HEK293 (cell line): ENCODE results near the gene CAND2.

Experiments
- CTCF ChIA-PET: fragments of 350-600 bp; formaldehyde crosslinking; extraction: SDS; loops from one replicate; lab custom pipeline; 2021; ENCODE audit warnings: antibody characterized with exemption; lab: Yijun Ruan, JAX
- POLR2A ChIA-PET: fragments of 300-600 bp; formaldehyde crosslinking; extraction: SDS; loops from one replicate; lab custom pipeline; 2020; ENCODE audit warnings: antibody characterized with exemption, inconsistent platforms; lab: Yijun Ruan, JAX
- H3K27ac ChIP-seq: fragments of 200-500 bp; sonication (Bioruptor generic); 2 replicates; pipeline ENCODE4 v1.5.1; 2014; ENCODE audit warnings: low read depth, low read length, control low read depth, inconsistent platforms; ENCODE audit errors: extremely low read depth
- H3K36me3 ChIP-seq, 2 experiments: fragments of 200-500 bp in 1 of 2; sonication (Bioruptor generic) in 1 of 2; 1 replicate in 1 of 2; 2 replicates in 1 of 2; pipeline ENCODE4 v1.5.1; 2014 to 2017; ENCODE audit warnings: inconsistent platforms in 2 of 2, low read length in 2 of 2; ENCODE audit not compliant: control insufficient read depth in 2 of 2, insufficient read depth in 1 of 2
- H3K4me1 ChIP-seq: fragments of 200-500 bp; sonication (Bioruptor generic); 2 replicates; pipeline ENCODE4 v1.5.1; 2014; ENCODE audit warnings: mild to moderate bottlenecking, low read length, inconsistent platforms; ENCODE audit not compliant: control insufficient read depth, insufficient read depth
- H3K4me3 ChIP-seq: 2 replicates; pipeline ENCODE4 v1.5.1; 2011; ENCODE audit warnings: low read depth, mild to moderate bottlenecking, control low read depth, low read length, moderate library complexity
- H3K9me3 ChIP-seq: fragments of 200-500 bp; sonication (Bioruptor generic); 2 replicates; pipeline ENCODE4 v1.5.1; 2014; ENCODE audit warnings: low read depth, low read length, inconsistent platforms; ENCODE audit not compliant: control insufficient read depth, insufficient read depth
- BCL11A ChIP-seq: fragments of 450-650 bp; formaldehyde crosslinking; IDR thresholded peaks from 2 replicates; pipeline ENCODE4 v1.5.1; 2016; ENCODE audit warnings: low read depth, missing biosample characterization, missing genetic modification characterization
- BCL6B ChIP-seq: fragments of 450-650 bp; formaldehyde crosslinking; IDR thresholded peaks from 2 replicates; pipeline ENCODE4 v1.5.1; 2017; ENCODE audit warnings: missing biosample characterization, missing genetic modification characterization
- CTCF ChIP-seq: fragments of 450-650 bp; formaldehyde crosslinking; IDR thresholded peaks from 2 replicates; pipeline ENCODE4 v1.5.1; 2016; ENCODE audit warnings: missing biosample characterization, missing genetic modification characterization
- GLIS2 ChIP-seq: fragments of 450-650 bp; formaldehyde crosslinking; IDR thresholded peaks from 2 replicates; pipeline ENCODE4 v1.5.1; 2016; ENCODE audit warnings: missing biosample characterization, missing genetic modification characterization
- KLF1 ChIP-seq: fragments of 450-650 bp; formaldehyde crosslinking; IDR thresholded peaks from 2 replicates; pipeline ENCODE4 v1.5.1; 2016; ENCODE audit warnings: missing biosample characterization, missing genetic modification characterization
- PRDM1 ChIP-seq: fragments of 450-650 bp; formaldehyde crosslinking; IDR thresholded peaks from 2 replicates; pipeline ENCODE4; 2016; ENCODE audit warnings: missing biosample characterization, missing genetic modification characterization
- RBAK ChIP-seq: fragments of 450-650 bp; formaldehyde crosslinking; IDR thresholded peaks from 2 replicates; pipeline ENCODE4 v1.5.1; 2016; ENCODE audit warnings: missing biosample characterization, missing genetic modification characterization
- SCRT2 ChIP-seq: fragments of 450-650 bp; formaldehyde crosslinking; IDR thresholded peaks from 2 replicates; pipeline ENCODE4 v1.5.1; 2016; ENCODE audit warnings: missing biosample characterization, missing genetic modification characterization
- ZBTB11 ChIP-seq: fragments of 450-650 bp; formaldehyde crosslinking; conservative IDR thresholded peaks from 2 replicates; pipeline ENCODE4 v1.5.1; 2016; ENCODE audit warnings: low read depth, missing biosample characterization, missing genetic modification characterization
- ZBTB17 ChIP-seq: fragments of 450-650 bp; formaldehyde crosslinking; IDR thresholded peaks from 2 replicates; pipeline ENCODE4 v1.5.1; 2016; ENCODE audit warnings: missing biosample characterization, missing genetic modification characterization
- ZBTB21 ChIP-seq: fragments of 450-650 bp; formaldehyde crosslinking; IDR thresholded peaks from 2 replicates; pipeline ENCODE4 v1.5.1; 2017; ENCODE audit warnings: missing biosample characterization, missing genetic modification characterization
- ZBTB44 ChIP-seq: fragments of 450-650 bp; IDR thresholded peaks from 2 replicates; pipeline ENCODE4 v1.5.1; 2018; ENCODE audit warnings: missing biosample characterization, mild to moderate bottlenecking, missing genetic modification characterization
- ZBTB48 ChIP-seq: fragments of 450-650 bp; formaldehyde crosslinking; IDR thresholded peaks from 2 replicates; pipeline ENCODE4 v1.5.1; 2016; ENCODE audit warnings: missing biosample characterization, missing genetic modification characterization
- ZBTB6 ChIP-seq: fragments of 450-650 bp; formaldehyde crosslinking; IDR thresholded peaks from 2 replicates; pipeline ENCODE4 v1.5.1; 2017; ENCODE audit warnings: missing biosample characterization, missing genetic modification characterization
- ZFP69B ChIP-seq: fragments of 450-650 bp; formaldehyde crosslinking; IDR thresholded peaks from 2 replicates; pipeline ENCODE4 v1.5.1; 2016; ENCODE audit warnings: missing biosample characterization, missing genetic modification characterization
- ZIC2 ChIP-seq: fragments of 450-650 bp; formaldehyde crosslinking; IDR thresholded peaks from 2 replicates; pipeline ENCODE4 v1.5.1; 2016; ENCODE audit warnings: missing biosample characterization, missing genetic modification characterization
- ZNF114 ChIP-seq: fragments of 450-650 bp; formaldehyde crosslinking; IDR thresholded peaks from 2 replicates; pipeline ENCODE4 v1.5.0; 2017; ENCODE audit warnings: missing biosample characterization, missing genetic modification characterization
- ZNF280C ChIP-seq: fragments of 450-650 bp; formaldehyde crosslinking; IDR thresholded peaks from 2 replicates; pipeline ENCODE4 v1.5.1; 2016; ENCODE audit warnings: missing biosample characterization, missing genetic modification characterization
- ZNF335 ChIP-seq: fragments of 450-650 bp; formaldehyde crosslinking; conservative IDR thresholded peaks from 2 replicates; pipeline ENCODE4 v1.5.1; 2016; ENCODE audit warnings: missing biosample characterization, missing genetic modification characterization
- ZNF366 ChIP-seq: fragments of 450-650 bp; formaldehyde crosslinking; conservative IDR thresholded peaks from 2 replicates; pipeline ENCODE4 v1.5.1; 2016; ENCODE audit warnings: missing biosample characterization, missing genetic modification characterization
- ZNF391 ChIP-seq: fragments of 450-650 bp; formaldehyde crosslinking; IDR thresholded peaks from 2 replicates; pipeline ENCODE4 v1.5.1; 2016; ENCODE audit warnings: low read depth, missing biosample characterization, missing genetic modification characterization, borderline replicate concordance
- ZNF555 ChIP-seq: fragments of 450-650 bp; formaldehyde crosslinking; conservative IDR thresholded peaks from 2 replicates; pipeline ENCODE4 v1.5.1; 2017; ENCODE audit warnings: missing biosample characterization, mild to moderate bottlenecking, missing genetic modification characterization, inconsistent platforms
- ZNF596 ChIP-seq: fragments of 450-650 bp; IDR thresholded peaks from 2 replicates; pipeline ENCODE4 v1.5.0; 2018; ENCODE audit warnings: missing biosample characterization, mild to moderate bottlenecking, missing genetic modification characterization, moderate library complexity
- ZNF658 ChIP-seq: fragments of 450-650 bp; formaldehyde crosslinking; IDR thresholded peaks from 2 replicates; pipeline ENCODE4; 2016; ENCODE audit warnings: missing biosample characterization, missing genetic modification characterization
- ZNF677 ChIP-seq: fragments of 450-650 bp; IDR thresholded peaks from 2 replicates; pipeline ENCODE4 v1.5.0; 2018; ENCODE audit warnings: missing biosample characterization, mild to moderate bottlenecking, missing genetic modification characterization, moderate library complexity
- ZNF792 ChIP-seq: fragments of 450-650 bp; formaldehyde crosslinking; IDR thresholded peaks from 2 replicates; pipeline ENCODE4 v1.5.1; 2016; ENCODE audit warnings: missing biosample characterization, missing genetic modification characterization

CAND2 gene

GRCh38 chr3:12758025-12758781, 38.3 kb upstream of the CAND2 start:
- H3K4me1 ChIP-seq: peaks cover 6% of the 10 kb centered on the region
- no peak overlapping the region for H3K4me3 ChIP-seq
- H3K27ac ChIP-seq: peak overlapping the region; percentile 44
- CTCF ChIA-PET: interaction anchor here (0.6 to 1.2 kb wide), 4 partner anchors 7 to 1807 kb away, joined by 3 to 4 read pairs (median 3); no protein-coding TSS in a partner anchor
- POLR2A ChIA-PET: interaction anchor here (0.5 kb wide), 1 partner anchor 150 kb away, joined by 4 read pairs; no protein-coding TSS in a partner anchor
- no peaks in the 10 kb centered on the region for H3K9me3 ChIP-seq
- H3K36me3 ChIP-seq: no peaks in the 10 kb centered on the region
- peak; percentile 19; the same call in 1 of the 2 replicates for TF ChIP-seq ZIC2 (tag by site-specific recombination)
- no peak for TF ChIP-seq ZBTB44 (tag by site-specific recombination)
- peak; percentile 49 for TF ChIP-seq ZNF366 (tag by site-specific recombination)
- no peak for TF ChIP-seq ZNF677 (tag by site-specific recombination)
- peak; percentile 59 for TF ChIP-seq PRDM1 (tag by site-specific recombination)
- no peak for TF ChIP-seq ZNF391 (tag by site-specific recombination)
- peak; percentile 94 for TF ChIP-seq ZBTB48 (tag by site-specific recombination)
- peak; percentile 86 for TF ChIP-seq ZNF335 (tag by site-specific recombination)
- no peak for TF ChIP-seq CTCF (tag by site-specific recombination)
- TF ChIP-seq SCRT2 (tag by site-specific recombination): no peak; the same call in 1 of the 2 replicates
- TF ChIP-seq BCL6B (tag by site-specific recombination): no peak
- TF ChIP-seq ZBTB21 (tag by site-specific recombination): no peak
- no peak for TF ChIP-seq BCL11A (tag by site-specific recombination)
- TF ChIP-seq ZNF658: no peak
- 0 out of 2 replicates have a peak, but pooled peaks have one; percentile 15 for TF ChIP-seq ZNF596 (tag by site-specific recombination)
- no peak for TF ChIP-seq KLF1 (tag by site-specific recombination)
- no peak for TF ChIP-seq ZNF280C
- TF ChIP-seq ZNF792 (tag by site-specific recombination): no peak
- TF ChIP-seq GLIS2: peak; percentile 49; the same call in 1 of the 2 replicates
- no peak for TF ChIP-seq ZBTB6 (tag by site-specific recombination)
- TF ChIP-seq RBAK (tag by site-specific recombination): no peak
- no peak for TF ChIP-seq ZFP69B
- TF ChIP-seq ZBTB17 (tag by site-specific recombination): peak; percentile 75
- TF ChIP-seq ZNF555 (tag by site-specific recombination): no peak
- 0 out of 2 replicates have a peak, but pooled peaks have one; percentile 8 for TF ChIP-seq ZBTB11
- no peak for TF ChIP-seq ZNF114
